HG02588 (cell line): ENCODE measurements around the gene OR1L6.

Experiments
- ATAC-seq: cut with Tn5 transposase; IDR thresholded peaks from one replicate; pipeline ENCODE4 v1.9.1; 2021; ENCODE audit warnings: mild to moderate bottlenecking, moderate library complexity; ENCODE audit not compliant: unreplicated experiment

OR1L6 gene

GRCh38 chr9:122742003-122742402, at the start of gene OR1L6:
OR1L6 (plus strand) TSS chr9:122742303; CDS start chr9:122749848, 7,545 bp downstream.
- ATAC-seq, result no peak

- no peak for ATAC-seq
These were observed 46.4 kb upstream of the OR1L6 start for GRCh38 chr9:122695696-122696095.

GRCh38 chr9:122718038-122718437, 24.1 kb upstream of the OR1L6 start:
- no peak for ATAC-seq

GRCh38 chr9:122719218-122719617, 22.9 kb upstream of the OR1L6 start:
- no peak for ATAC-seq

- ATAC-seq, result no peak
These were observed 18.4 kb upstream of the OR1L6 start, which contains the start of gene OR1L4 for GRCh38 chr9:122723690-122724089. OR1L4 (plus strand) TSS chr9:122723990; CDS start chr9:122723990, 0 bp downstream.

- no peak for ATAC-seq
These were observed 12.7 kb downstream of the OR1L6 start for GRCh38 chr9:122754825-122755224.

- no peak for ATAC-seq
These were observed 25.7 kb downstream of the OR1L6 start for GRCh38 chr9:122767817-122768216.

- ATAC-seq, result no peak
These were observed 34.9 kb downstream of the OR1L6 start for GRCh38 chr9:122777052-122777451.

- no peak for ATAC-seq
These were observed 36.0 kb downstream of the OR1L6 start for GRCh38 chr9:122777935-122778627.

- ATAC-seq, result no peak
These were observed 37.1 kb downstream of the OR1L6 start for GRCh38 chr9:122779181-122779580.

GRCh38 chr9:122780026-122780425, 37.9 kb downstream of the OR1L6 start:
- ATAC-seq, result no peak

- no peak for ATAC-seq
These were observed 39.6 kb downstream of the OR1L6 start for GRCh38 chr9:122781671-122782070.

GRCh38 chr9:122785269-122785668, 43.2 kb downstream of the OR1L6 start:
- no peak for ATAC-seq

- no peak for ATAC-seq
These were observed 44.2 kb downstream of the OR1L6 start for GRCh38 chr9:122786338-122786737.

- ATAC-seq, result no peak
These were observed 46.7 kb downstream of the OR1L6 start, which contains the start of gene OR5C1 for GRCh38 chr9:122788831-122789230. OR5C1 (plus strand) TSS chr9:122788933; CDS start chr9:122788933, 0 bp downstream.

- ATAC-seq, result no peak
These were observed 47.3 kb downstream of the OR1L6 start for GRCh38 chr9:122789256-122790046.

- no peak for ATAC-seq
These were observed 50.0 kb downstream of the OR1L6 start for GRCh38 chr9:122791872-122792669.

- ATAC-seq, result no peak
These were observed 55.4 kb downstream of the OR1L6 start for GRCh38 chr9:122797316-122798063.
